GM21619 (cell line): Measurements from ENCODE around the gene SPIRE1.

Experiments used
- ATAC-seq: cut with Tn5 transposase; IDR thresholded peaks from one replicate; pipeline ENCODE4 v1.9.1; 2021; ENCODE audit not compliant: unreplicated experiment

The SPIRE1 gene

GRCh38 chr18:12657684-12658425, at the start of gene SPIRE1:
SPIRE1 (minus strand) TSS chr18:12658107; CDS start chr18:12657866, 241 bp downstream.
- peak; percentile 66 for ATAC-seq

- no peak for ATAC-seq
These were observed 45.8 kb upstream of the SPIRE1 start for GRCh38 chr18:12703664-12704063.

GRCh38 chr18:12703096-12703567, 45.2 kb upstream of the SPIRE1 start:
- ATAC-seq: no peak

- peak; percentile 74 for ATAC-seq
These were observed 44.6 kb upstream of the SPIRE1 start, which contains the start of the genes CEP76 and PSMG2 for GRCh38 chr18:12702221-12703095. CEP76 (minus strand) TSS chr18:12702723; CDS start chr18:12702548, 175 bp downstream. PSMG2 (plus strand) TSS chr18:12703042; CDS start chr18:12703108, 66 bp downstream.

- ATAC-seq: no peak
These were observed 43.3 kb upstream of the SPIRE1 start for GRCh38 chr18:12701161-12701560.

- ATAC-seq: no peak
These were observed 41.8 kb upstream of the SPIRE1 start for GRCh38 chr18:12699747-12700146.

- ATAC-seq: no peak
These were observed 36.1 kb upstream of the SPIRE1 start for GRCh38 chr18:12694032-12694431.

GRCh38 chr18:12692206-12692605, 34.3 kb upstream of the SPIRE1 start:
- ATAC-seq: no peak

GRCh38 chr18:12689256-12689850, 31.4 kb upstream of the SPIRE1 start:
- ATAC-seq: no peak

GRCh38 chr18:12686100-12686499, 28.2 kb upstream of the SPIRE1 start:
- ATAC-seq: no peak

GRCh38 chr18:12679183-12679786, 21.4 kb upstream of the SPIRE1 start:
- ATAC-seq: no peak

- ATAC-seq: no peak
These were observed 10.1 kb upstream of the SPIRE1 start for GRCh38 chr18:12668041-12668440.

GRCh38 chr18:12659904-12660605, 2.1 kb upstream of the SPIRE1 start:
- no peak for ATAC-seq

- peak; percentile 16 for ATAC-seq
These were observed 675 bp upstream of the SPIRE1 start for GRCh38 chr18:12658426-12659138.

- ATAC-seq: peak; percentile 38
These were observed 796 bp downstream of the SPIRE1 start for GRCh38 chr18:12656938-12657683.

- ATAC-seq: no peak
These were observed 1.3 kb downstream of the SPIRE1 start for GRCh38 chr18:12656605-12656937.

- no peak for ATAC-seq
These were observed 2.9 kb downstream of the SPIRE1 start for GRCh38 chr18:12654971-12655370.

GRCh38 chr18:12652861-12653401, 5.0 kb downstream of the SPIRE1 start:
- no peak for ATAC-seq

- ATAC-seq: no peak
These were observed 6.3 kb downstream of the SPIRE1 start for GRCh38 chr18:12651651-12652050.
